K562 (cell line): ENCODE results near the gene CDX1. TPM values are rescaled to one million over a fixed set of nuclear protein-coding genes. Genes with fewer than 3 reads are reported as not detected.

Experiments used
- ATAC-seq: fragments of 200-7000 bp; cut with Tn5 transposase; 3 replicates; pipeline ENCODE4 v1.9.1; 2020; ENCODE audit warnings: moderate library complexity
- BruUV-seq: library from RNA; stranded (reverse); fragments of 400-500 nt; replicated peaks from 2 replicates; lab custom pipeline; 2021; lab: Mats Ljungman, UMichigan
- CTCF ChIA-PET: fragments of 300-600 bp; formaldehyde crosslinking; extraction: SDS; loops from one replicate; lab custom pipeline; 2021; ENCODE audit warnings: low intra/inter-chr PET ratio; lab: Yijun Ruan, JAX
- POLR2A ChIA-PET: fragments of 300-600, 350-650 bp; sonication (Branson Sonifier 250); formaldehyde crosslinking; extraction: SDS; loops from one replicate; lab custom pipeline; 2021; ENCODE audit warnings: antibody characterized with exemption, inconsistent platforms; lab: Yijun Ruan, JAX
- DNase-seq, 4 experiments: peaks; one replicate each; pipeline versions ENCODE4 v3.0.0 to v3.0.0-alpha.2; 2011 to 2018; ENCODE audit warnings: low spot score in 3 of 4, mixed read lengths in 3 of 4; ENCODE audit errors: extremely low read depth in 1 of 4
- FAIRE-seq: peaks from 2 replicates; lab custom pipeline; 2011; peaks lifted over from hg19 to GRCh38; lab: Jason Lieb, UNC
- H2AFZ ChIP-seq: 2 replicates; pipeline ENCODE4 v1.6.0; 2011; ENCODE audit warnings: low read depth, low read length, control low read depth, inconsistent platforms
- H3K27ac ChIP-seq: fragments of 200-600 bp; 3 replicates; pipeline ENCODE4 v1.8.0; 2011; ENCODE audit warnings: low read depth, mild to moderate bottlenecking, control low read depth, inconsistent platforms, low read length, moderate library complexity, mixed read lengths; ENCODE audit errors: extremely low read depth
- H3K27me3 ChIP-seq, 2 experiments: fragments of 300-600 bp in 1 of 2; 2 replicates in 1 of 2; 3 replicates in 1 of 2; pipeline versions ENCODE4 v1.6.0 to v1.8.0; 2011; ENCODE audit warnings: inconsistent platforms in 2 of 2, low read length in 2 of 2, mild to moderate bottlenecking in 1 of 2, mixed read lengths in 1 of 2, moderate library complexity in 1 of 2; ENCODE audit not compliant: control insufficient read depth in 2 of 2, insufficient read depth in 2 of 2
- H3K36me3 ChIP-seq: fragments of 300-600 bp; 3 replicates; pipeline ENCODE4 v1.8.0; 2011; ENCODE audit warnings: mild to moderate bottlenecking, low read length, inconsistent platforms; ENCODE audit not compliant: control insufficient read depth, insufficient read depth
- H3K4me1 ChIP-seq, 2 experiments: fragments of 200-600 bp in 1 of 2; replicated peaks in 1 of 2; 2 replicates in 1 of 2; 3 replicates in 1 of 2; pipeline versions ENCODE4 v1.5.1 to v1.8.0; 2011; ENCODE audit warnings: inconsistent platforms in 2 of 2, low read length in 2 of 2, mild to moderate bottlenecking in 1 of 2, mixed read lengths in 1 of 2, moderate library complexity in 1 of 2; ENCODE audit not compliant: control insufficient read depth in 2 of 2, insufficient read depth in 2 of 2
- H3K4me2 ChIP-seq: 2 replicates; pipeline ENCODE4 v1.6.1; 2011; ENCODE audit warnings: low read length, control low read depth, inconsistent platforms, mixed read lengths; ENCODE audit not compliant: insufficient read depth
- H3K4me3 ChIP-seq: fragments of 200-600 bp; sonication (generic), shearing (Covaris generic); 2 replicates; pipeline ENCODE4 v1.5.1; 2016; ENCODE audit warnings: control low read depth, inconsistent platforms
- H3K79me2 ChIP-seq: fragments of 200-600 bp; 3 replicates; pipeline ENCODE4 v1.8.0; 2011; ENCODE audit warnings: low read length, inconsistent platforms; ENCODE audit not compliant: control insufficient read depth, insufficient read depth
- H3K9ac ChIP-seq, 2 experiments: 2 replicates each; pipeline versions ENCODE4 v1.6.0 to v1.6.1; 2011; ENCODE audit warnings: low read depth in 2 of 2, low read length in 2 of 2, control low read depth in 1 of 2, inconsistent platforms in 1 of 2, mild to moderate bottlenecking in 1 of 2, mixed read lengths in 1 of 2; ENCODE audit not compliant: insufficient read depth in 1 of 2
- H3K9me1 ChIP-seq: one replicate; pipeline ENCODE4 v1.6.0; 2011; ENCODE audit warnings: inconsistent platforms, mild to moderate bottlenecking, low read length, moderate library complexity; ENCODE audit not compliant: control insufficient read depth, insufficient read depth
- H3K9me3 ChIP-seq: replicated peaks from 2 replicates; pipeline ENCODE4 v1.5.1; 2011; ENCODE audit warnings: low read depth, low read length, inconsistent platforms; ENCODE audit not compliant: control insufficient read depth, insufficient read depth
- H4K20me1 ChIP-seq: replicated peaks from 2 replicates; pipeline ENCODE4 v1.6.1; 2011; ENCODE audit warnings: low read length, inconsistent platforms, mixed read lengths; ENCODE audit not compliant: control insufficient read depth, insufficient read depth
- ESRRA ChIP-seq: fragments of 450-650 bp; IDR thresholded peaks from 2 replicates; pipeline ENCODE4 v1.6.1; 2014; ENCODE audit warnings: low read depth, mild to moderate bottlenecking, moderate library complexity, borderline replicate concordance
- MAFK ChIP-seq: IDR thresholded peaks from 2 replicates; pipeline ENCODE4 v1.6.1; 2011; ENCODE audit warnings: low read length, improper control_type of control experiment
- NCOA2 ChIP-seq, 2 experiments: fragments of 450-650 bp; IDR thresholded peaks; 2 replicates each; pipeline ENCODE4 v1.6.1; 2018; ENCODE audit warnings: mild to moderate bottlenecking in 2 of 2, moderate library complexity in 1 of 2; ENCODE audit not compliant: partially characterized antibody in 2 of 2
- PCBP1 ChIP-seq: fragments of 200-400 bp; formaldehyde crosslinking; IDR thresholded peaks from 2 replicates; pipeline ENCODE4 v1.6.1; 2018; ENCODE audit warnings: mild to moderate bottlenecking, low read depth, low read length; ENCODE audit not compliant: poor library complexity, severe bottlenecking
- PRPF4 ChIP-seq: fragments of 200-400 bp; formaldehyde crosslinking; IDR thresholded peaks from one replicate; pipeline ENCODE4 v1.6.1; 2017; ENCODE audit warnings: low read length, low read depth, mild to moderate bottlenecking; ENCODE audit not compliant: insufficient read depth, poor library complexity, severe bottlenecking
- RBM25 ChIP-seq: fragments of 200-400 bp; formaldehyde crosslinking; IDR thresholded peaks from 2 replicates; pipeline ENCODE4 v1.6.1; 2018; ENCODE audit warnings: low read length, low read depth, moderate library complexity; ENCODE audit not compliant: severe bottlenecking
- ZBTB17 ChIP-seq: fragments of 450-650 bp; formaldehyde crosslinking; IDR thresholded peaks from 2 replicates; pipeline ENCODE4 v1.4.0; 2020; ENCODE audit warnings: mild to moderate bottlenecking
- ZNF324 ChIP-seq: fragments of 250-450 bp; sonication (Bioruptor Pico); IDR thresholded peaks from 2 replicates; pipeline ENCODE4 v1.4.0; 2020; ENCODE audit warnings: mild to moderate bottlenecking
- ZNF551 ChIP-seq: fragments of 250-450 bp; sonication (Bioruptor Pico); IDR thresholded peaks from 2 replicates; pipeline ENCODE4 v1.5.0; 2021; ENCODE audit warnings: mild to moderate bottlenecking, moderate library complexity
- WGBS: fragments of 100-300 bp; shearing (Covaris generic); methylation state at CpG from one replicate; pipeline ENCODE4 v1.1.6; 2016; ENCODE audit warnings: low coverage, mixed read lengths; ENCODE audit not compliant: insufficient coverage; ENCODE audit errors: missing lambda C conversion rate; 5-methylcytosine and 5-hydroxymethylcytosine counted together
- in situ Hi-C: fragments of 300-500 bp; cut with MboI; formaldehyde crosslinking; loops from 4 replicates; pipeline ENCODE4 v1.15.0; 2018; ENCODE audit warnings: inconsistent platforms, mixed read lengths
- intact Hi-C: fragments of 100-400 bp; cut with micrococcal nuclease; formaldehyde crosslinking; loops from 2 replicates; pipeline ENCODE4 v1.14.2; 2022
- polyA plus RNA-seq, 8 experiments: library from polyadenylated mRNA; depleted of rRNA in 4 of 8; stranded (reverse) in 5 of 8; unstranded in 3 of 8; fragments of >200 nt; fragmentation: Nextera tagmentation in 2 of 8; fragmentation: Illumina TruSeq in 1 of 8; extraction: Ambion mirVana in 2 of 8; extraction: Trizol in 1 of 8; gene quantifications; 2 replicates each; pipeline versions ENCODE4 v1.2.1 to v1.2.3, GENCODE V29; 2011 to 2014; ENCODE audit warnings: inconsistent platforms in 1 of 8, missing spikeins in 1 of 8
- total RNA-seq, 7 experiments: library from RNA; depleted of rRNA in 6 of 7; stranded (reverse); fragments of >200 nt in 6 of 7; fragmentation: Illumina TruSeq in 2 of 7; extraction: Trizol in 2 of 7; gene quantifications; 2 replicates each; pipeline versions ENCODE4 v1.2.1 to v1.2.3, GENCODE V29; 2011 to 2021; ENCODE audit warnings: low replicate concordance in 1 of 7
- TF ChIP-seq, protein P1 (sequence below): fragments of 450-650 bp; formaldehyde crosslinking; IDR thresholded peaks from 2 replicates; pipeline ENCODE4 v1.4.0; 2022; ENCODE audit warnings: mild to moderate bottlenecking, moderate library complexity

CDX1 gene
- total and polyA plus RNA-seq, 9 of the 15 experiments (the other 6 are each of a cell fraction or from before 2014, with no cell fraction given): 0.06 to 0.16 TPM; not detected in 7

DNA sequence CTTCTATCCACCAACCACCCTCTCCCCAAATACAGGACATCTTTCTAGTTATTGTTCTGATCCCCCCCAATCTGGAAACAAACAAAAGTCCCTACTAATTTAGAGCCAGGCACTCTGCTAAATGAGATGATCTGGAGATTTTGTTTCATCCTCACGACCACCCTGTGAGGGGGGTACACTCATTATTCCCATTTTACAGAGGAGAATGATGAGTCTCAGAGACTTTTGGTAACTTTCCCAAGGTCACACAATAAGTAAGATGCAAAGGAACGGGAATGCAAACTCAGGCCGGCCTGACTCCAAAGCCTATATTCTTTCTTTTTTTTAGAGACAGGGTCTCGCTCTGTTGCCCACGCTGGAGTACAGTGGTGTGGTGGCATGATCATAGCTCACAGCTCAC is 20.3 kb upstream of the CDX1 start (continued):
- peak; percentile 59 for TF ChIP-seq RBM25
- no peak for TF ChIP-seq ZNF324
- no peak for TF ChIP-seq ZBTB17 (CRISPR knock-in tag)
- no peak for TF ChIP-seq ZNF551 (CRISPR knock-in tag)
- TF ChIP-seq NCOA2 (IDR thresholded peaks at IDR 0.05; ENCODE audit: partially characterized antibody in 2 of 2): no peak
- no peak for TF ChIP-seq MAFK
- TF ChIP-seq, protein P1, sequence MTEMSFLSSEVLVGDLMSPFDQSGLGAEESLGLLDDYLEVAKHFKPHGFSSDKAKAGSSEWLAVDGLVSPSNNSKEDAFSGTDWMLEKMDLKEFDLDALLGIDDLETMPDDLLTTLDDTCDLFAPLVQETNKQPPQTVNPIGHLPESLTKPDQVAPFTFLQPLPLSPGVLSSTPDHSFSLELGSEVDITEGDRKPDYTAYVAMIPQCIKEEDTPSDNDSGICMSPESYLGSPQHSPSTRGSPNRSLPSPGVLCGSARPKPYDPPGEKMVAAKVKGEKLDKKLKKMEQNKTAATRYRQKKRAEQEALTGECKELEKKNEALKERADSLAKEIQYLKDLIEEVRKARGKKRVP (CRISPR knock-in tag): no peak
- TF ChIP-seq ESRRA: peak; percentile 33; the same call in 1 of the 2 replicates

GRCh38 chr5:150146862-150147601 is 19.5 kb upstream of the CDX1 start:
- in situ Hi-C loops (no loop called here), intact Hi-C loops (no loop called here)
- Histone ChIP-seq H3K27ac (no peak overlapping the region), H3K36me3 (no peaks in the 10 kb centered on the region), H3K4me3 (no peak overlapping the region), H3K9me3 (no peaks in the 10 kb centered on the region), H2AFZ (no peak overlapping the region), H3K4me2 (no peak overlapping the region), H3K4me1 (peaks cover 25 to 35% of the 10 kb centered on the region in 2 experiments), H3K9ac (no peak overlapping the region), H3K9me1 (no peaks in the 10 kb centered on the region), H4K20me1 (no peaks in the 10 kb centered on the region), H3K27me3 (peaks cover 6 to 18% of the 10 kb centered on the region in 2 experiments; a peak in 2 of 5 replicates), H3K79me2 (no peaks in the 10 kb centered on the region)
- ChIA-PET POLR2A (no interaction called here), CTCF (no interaction called here)
- BruUV-seq: no TSS peak
- no peak for ATAC-seq
- TF ChIP-seq PRPF4: no peak
- TF ChIP-seq PCBP1: peak; percentile 43
- WGBS: 47% methylated on average over 14 of the region's 14 CpGs
- DNase-seq: no peak
- no peak for FAIRE-seq
